KOPT-K1 (cell line): ENCODE measurements around the gene HOXC5.

Source experiments
- H3K27ac ChIP-seq: fragments of 200-600 bp; sonication (generic); 2 replicates; pipeline ENCODE4 v1.5.1; 2016; ENCODE audit warnings: antibody characterized with exemption, mild to moderate bottlenecking, low read depth, low read length; ENCODE audit not compliant: poor library complexity, severe bottlenecking
- H3K36me3 ChIP-seq: fragments of 200-600 bp; sonication (generic); 2 replicates; pipeline ENCODE4 v1.5.1; 2017; ENCODE audit warnings: antibody characterized with exemption, mild to moderate bottlenecking, low read length, moderate library complexity; ENCODE audit not compliant: insufficient read depth
- H3K9me3 ChIP-seq: fragments of 200-600 bp; sonication (generic); 2 replicates; pipeline ENCODE4 v1.5.1; 2017; ENCODE audit warnings: antibody characterized with exemption, low read length, mild to moderate bottlenecking; ENCODE audit not compliant: insufficient read depth, poor library complexity, severe bottlenecking

Gene HOXC5

GRCh38 chr12:54019924-54020590 lies 12.8 kb upstream of the HOXC5 start:
- Histone ChIP-seq H3K27ac (no peak overlapping the region), H3K36me3 (no peaks in the 10 kb centered on the region), H3K9me3 (no peaks in the 10 kb centered on the region)

DNA sequence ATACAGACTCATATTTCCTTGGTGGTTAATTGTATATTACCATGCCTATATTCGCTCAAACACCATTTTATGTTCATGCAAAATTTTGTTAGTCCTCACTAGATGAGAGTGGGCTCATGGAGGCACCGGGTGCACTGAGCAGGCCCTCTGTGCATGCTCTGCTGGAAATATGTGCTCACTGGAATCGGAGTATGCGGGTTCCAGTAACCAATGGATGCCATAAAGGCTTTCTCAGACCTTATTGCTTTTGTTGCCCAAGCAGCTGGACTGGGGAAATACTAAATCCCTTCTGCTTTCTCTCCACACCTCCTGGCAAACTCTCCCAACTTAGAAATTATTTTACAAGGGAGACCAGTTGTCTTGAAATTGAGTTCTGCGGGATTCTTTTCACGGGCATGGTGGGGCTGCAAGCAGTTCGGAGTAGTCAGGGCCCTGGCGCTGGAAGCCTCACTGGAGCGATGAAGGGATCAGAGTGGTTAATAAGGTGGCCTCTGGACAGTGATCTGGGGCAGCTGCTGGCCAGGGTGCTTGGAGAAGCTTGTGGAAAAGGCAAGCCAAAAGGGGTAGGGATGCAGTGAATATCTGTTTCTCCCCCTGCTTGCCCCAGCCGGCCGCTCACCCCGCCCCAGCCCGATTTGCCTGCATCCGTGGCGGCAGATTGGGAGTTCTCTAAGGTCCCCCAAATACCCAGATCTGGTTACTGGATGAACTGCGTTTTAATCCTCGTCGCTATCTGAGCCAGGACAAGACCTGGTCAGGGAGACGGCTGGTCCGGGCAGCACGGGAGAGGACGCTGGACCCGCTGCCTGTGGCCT lies 12.1 kb upstream of the HOXC5 start:
- H3K9me3 ChIP-seq = no peaks in the 10 kb centered on the region
- no peak overlapping the region for H3K27ac ChIP-seq
- no peaks in the 10 kb centered on the region for H3K36me3 ChIP-seq

DNA sequence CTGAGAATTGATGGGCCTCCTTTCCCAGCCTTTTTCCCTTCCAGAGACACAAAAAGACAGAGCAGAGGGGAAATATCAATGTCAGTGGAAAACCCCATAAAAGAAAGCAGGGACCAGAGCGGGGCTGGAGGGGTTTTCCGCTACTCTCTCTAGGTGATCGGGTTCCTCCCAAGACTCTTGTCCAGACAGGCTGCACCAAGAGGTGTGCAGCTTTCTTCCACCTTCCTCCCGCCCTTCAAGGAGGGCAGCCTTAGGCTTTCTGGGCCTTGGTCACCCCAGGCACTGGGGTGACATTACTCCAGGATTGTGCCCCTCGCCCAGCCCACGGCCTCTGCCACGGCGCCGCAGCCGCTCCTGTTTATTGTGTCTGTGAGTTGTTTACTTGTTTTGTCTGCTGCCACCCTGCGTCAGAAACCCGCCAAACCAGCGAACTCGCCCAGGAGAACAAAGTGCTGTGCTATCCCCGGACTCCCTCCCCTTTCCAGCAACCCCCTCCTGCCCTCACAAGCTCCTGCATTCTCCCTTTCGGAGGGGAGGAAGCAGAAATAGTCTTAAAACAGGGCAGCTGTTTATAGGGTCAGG lies 11.3 kb upstream of the HOXC5 start:
- Histone ChIP-seq H3K9me3 (no peaks in the 10 kb centered on the region), H3K27ac (no peak overlapping the region), H3K36me3 (no peaks in the 10 kb centered on the region)

DNA sequence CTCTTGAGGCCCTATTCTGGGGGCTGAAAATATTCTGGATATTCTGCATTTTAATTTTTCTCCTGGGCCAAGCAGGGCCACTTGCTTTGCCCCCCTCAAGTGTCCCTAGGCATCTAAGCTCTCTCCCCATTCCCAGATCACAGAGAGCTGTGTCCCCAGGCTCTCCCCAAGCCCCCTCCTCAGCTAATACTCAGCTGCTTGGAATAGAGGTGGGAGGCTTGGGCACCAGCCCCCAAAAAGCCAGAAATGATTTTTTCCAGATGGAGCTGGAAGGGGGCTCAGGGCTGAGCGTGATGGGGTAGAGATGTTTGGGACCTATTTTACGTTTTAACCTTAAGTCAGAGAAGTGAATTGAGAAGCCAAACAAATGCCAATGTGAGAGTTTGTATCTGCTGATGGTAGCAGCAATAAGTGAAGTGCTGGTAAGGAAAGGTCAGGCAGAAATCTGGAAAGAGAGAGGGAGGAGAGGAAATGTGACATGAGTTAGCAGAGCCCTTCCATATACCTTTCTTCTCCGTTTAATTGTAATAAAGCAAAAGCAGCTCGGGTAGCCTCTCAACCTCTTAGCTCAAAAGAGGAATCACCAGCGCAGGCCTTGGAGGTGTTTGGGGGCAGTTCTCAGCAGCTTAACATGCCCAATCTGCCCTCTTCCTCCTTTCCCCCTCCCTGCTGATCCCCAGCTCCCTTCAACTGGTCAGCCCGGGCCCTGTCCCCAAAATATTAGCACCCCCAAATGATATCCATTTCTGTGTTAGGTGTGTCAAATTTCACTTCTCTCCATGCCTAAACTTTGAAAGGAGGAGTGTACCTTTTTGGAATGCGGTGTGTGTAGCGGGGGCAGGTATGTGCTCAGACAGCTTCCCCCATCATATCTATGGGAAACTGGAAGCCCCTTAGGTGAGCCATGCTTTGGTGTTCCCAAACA lies 9.6 kb upstream of the HOXC5 start:
- Histone ChIP-seq H3K27ac (no peak overlapping the region), H3K9me3 (no peaks in the 10 kb centered on the region)

GRCh38 chr12:54024127-54024526 lies 8.7 kb upstream of the HOXC5 start:
- Histone ChIP-seq H3K9me3 (no peaks in the 10 kb centered on the region), H3K27ac (no peak overlapping the region), H3K36me3 (no peaks in the 10 kb centered on the region)

More for the DNA sequence above, 9.6 kb upstream of the HOXC5 start:
- H3K36me3 ChIP-seq = no peaks in the 10 kb centered on the region

GRCh38 chr12:54024581-54025305 lies 8.1 kb upstream of the HOXC5 start:
- no peaks in the 10 kb centered on the region for H3K9me3 ChIP-seq
- H3K27ac ChIP-seq = no peak overlapping the region
- no peaks in the 10 kb centered on the region for H3K36me3 ChIP-seq

GRCh38 chr12:54025499-54026405 lies 7.1 kb upstream of the HOXC5 start:
- Histone ChIP-seq H3K36me3 (no peaks in the 10 kb centered on the region), H3K9me3 (no peaks in the 10 kb centered on the region), H3K27ac (no peak overlapping the region)

- H3K27ac ChIP-seq = no peak overlapping the region
Observed at GRCh38 chr12:54026640-54027441, 6.0 kb upstream of the HOXC5 start.

DNA sequence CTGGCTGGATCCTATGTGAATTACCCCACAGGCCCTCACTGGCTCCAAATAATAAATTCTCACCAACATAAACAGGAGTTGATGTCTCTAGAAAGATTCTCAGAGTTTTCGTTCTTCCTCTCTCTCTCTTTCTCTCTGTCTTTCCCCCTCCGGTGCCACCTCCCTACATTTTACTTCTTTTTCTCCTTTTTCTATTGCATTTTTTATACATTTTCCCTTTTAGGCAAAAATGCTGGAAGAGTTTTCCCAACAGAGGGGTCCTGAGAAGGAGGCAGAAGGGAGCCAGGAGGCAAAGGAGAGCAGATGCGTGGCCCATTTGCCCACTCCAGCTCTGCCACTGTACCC lies 5.4 kb upstream of the HOXC5 start:
- H3K36me3 ChIP-seq = no peaks in the 10 kb centered on the region
- no peaks in the 10 kb centered on the region for H3K9me3 ChIP-seq
- H3K27ac ChIP-seq = no peak overlapping the region

More at GRCh38 chr12:54026640-54027441, 6.0 kb upstream of the HOXC5 start:
- H3K9me3 ChIP-seq = no peaks in the 10 kb centered on the region
- no peaks in the 10 kb centered on the region for H3K36me3 ChIP-seq

DNA sequence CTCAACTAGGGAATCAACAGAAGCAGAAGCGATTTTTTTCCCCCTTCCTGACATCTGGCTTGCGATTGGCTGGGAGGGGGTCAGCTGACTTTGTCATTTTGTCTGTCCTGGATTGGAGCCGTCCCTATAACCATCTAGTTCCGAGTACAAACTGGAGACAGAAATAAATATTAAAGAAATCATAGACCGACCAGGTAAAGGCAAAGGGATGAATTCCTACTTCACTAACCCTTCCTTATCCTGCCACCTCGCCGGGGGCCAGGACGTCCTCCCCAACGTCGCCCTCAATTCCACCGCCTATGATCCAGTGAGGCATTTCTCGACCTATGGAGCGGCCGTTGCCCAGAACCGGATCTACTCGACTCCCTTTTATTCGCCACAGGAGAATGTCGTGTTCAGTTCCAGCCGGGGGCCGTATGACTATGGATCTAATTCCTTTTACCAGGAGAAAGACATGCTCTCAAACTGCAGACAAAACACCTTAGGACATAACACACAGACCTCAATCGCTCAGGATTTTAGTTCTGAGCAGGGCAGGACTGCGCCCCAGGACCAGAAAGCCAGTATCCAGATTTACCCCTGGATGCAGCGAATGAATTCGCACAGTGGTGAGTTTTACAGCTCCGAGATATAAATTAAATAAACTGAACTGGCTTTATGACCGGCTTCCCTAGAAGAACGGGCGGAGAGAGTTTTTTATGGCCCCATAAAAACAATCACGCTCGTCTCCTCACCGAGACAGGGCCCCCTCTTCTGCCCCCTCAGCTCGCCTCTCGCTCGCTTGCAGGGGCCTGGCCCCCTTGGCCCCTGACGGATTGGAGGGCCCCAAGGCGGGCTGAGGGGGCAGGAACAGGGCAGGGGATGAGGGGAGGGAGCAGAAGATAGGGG lies 4.3 kb upstream of the HOXC5 start, which contains the start of gene HOXC6:
TSS of gene HOXC6 (plus strand) at position 127 of the 888 bp plus-strand sequence. CDS start at position 209, 82 bp downstream.
- H3K36me3 ChIP-seq = no peaks in the 10 kb centered on the region
- no peak within 1 kb of the TSS for H3K27ac ChIP-seq
- no peaks in the 10 kb centered on the region for H3K9me3 ChIP-seq

DNA sequence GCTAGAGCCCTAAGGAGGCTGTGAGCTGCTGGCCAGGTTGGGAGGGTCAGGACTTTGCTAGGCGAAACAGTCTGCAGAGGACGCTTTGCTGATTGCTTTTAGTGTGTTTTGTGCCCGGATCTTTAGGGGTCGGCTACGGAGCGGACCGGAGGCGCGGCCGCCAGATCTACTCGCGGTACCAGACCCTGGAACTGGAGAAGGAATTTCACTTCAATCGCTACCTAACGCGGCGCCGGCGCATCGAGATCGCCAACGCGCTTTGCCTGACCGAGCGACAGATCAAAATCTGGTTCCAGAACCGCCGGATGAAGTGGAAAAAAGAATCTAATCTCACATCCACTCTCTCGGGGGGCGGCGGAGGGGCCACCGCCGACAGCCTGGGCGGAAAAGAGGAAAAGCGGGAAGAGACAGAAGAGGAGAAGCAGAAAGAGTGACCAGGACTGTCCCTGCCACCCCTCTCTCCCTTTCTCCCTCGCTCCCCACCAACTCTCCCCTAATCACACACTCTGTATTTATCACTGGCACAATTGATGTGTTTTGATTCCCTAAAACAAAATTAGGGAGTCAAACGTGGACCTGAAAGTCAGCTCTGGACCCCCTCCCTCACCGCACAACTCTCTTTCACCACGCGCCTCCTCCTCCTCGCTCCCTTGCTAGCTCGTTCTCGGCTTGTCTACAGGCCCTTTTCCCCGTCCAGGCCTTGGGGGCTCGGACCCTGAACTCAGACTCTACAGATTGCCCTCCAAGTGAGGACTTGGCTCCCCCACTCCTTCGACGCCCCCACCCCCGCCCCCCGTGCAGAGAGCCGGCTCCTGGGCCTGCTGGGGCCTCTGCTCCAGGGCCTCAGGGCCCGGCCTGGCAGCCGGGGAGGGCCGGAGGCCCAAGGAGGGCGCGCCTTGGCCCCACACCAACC lies 3.1 kb upstream of the HOXC5 start:
- Histone ChIP-seq H3K36me3 (no peaks in the 10 kb centered on the region), H3K9me3 (no peaks in the 10 kb centered on the region), H3K27ac (no peak overlapping the region)
